Measurements from ENCODE around the gene OR56B4. TPM values are rescaled to one million over a fixed set of nuclear protein-coding genes. Genes with fewer than 3 reads are reported as not detected.
"Not testable (repeated sequence)": the region's sequence is repeated elsewhere in the genome, so short reads cannot be mapped to it uniquely, and the experiment has no call there.

The OR56B4 gene
- total and polyA plus RNA-seq, 8 donors = not detected

DNA sequence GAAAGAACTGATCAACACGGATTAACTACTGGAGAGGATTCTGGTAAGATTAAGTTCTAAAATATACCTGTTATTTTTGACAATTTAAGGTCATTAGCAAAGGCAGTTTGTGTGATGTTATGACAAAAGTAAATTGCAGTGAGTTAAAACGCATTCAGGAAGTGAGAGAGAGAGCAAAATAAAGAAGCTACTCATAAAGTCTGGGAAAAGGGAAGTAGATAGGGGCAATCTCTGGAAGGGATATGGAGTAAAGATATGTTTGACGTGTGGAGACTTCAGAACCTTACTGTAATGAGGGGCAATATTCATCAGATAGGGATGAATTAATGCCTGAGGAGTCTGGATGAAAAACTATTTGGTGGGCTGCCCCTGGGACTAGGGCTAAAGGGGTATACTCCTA, 16.8 kb downstream of the OR56B4 start:
- DNase-seq (no peak), FAIRE-seq (no peak), ATAC-seq (no peak)
- TF ChIP-seq, protein P1, sequence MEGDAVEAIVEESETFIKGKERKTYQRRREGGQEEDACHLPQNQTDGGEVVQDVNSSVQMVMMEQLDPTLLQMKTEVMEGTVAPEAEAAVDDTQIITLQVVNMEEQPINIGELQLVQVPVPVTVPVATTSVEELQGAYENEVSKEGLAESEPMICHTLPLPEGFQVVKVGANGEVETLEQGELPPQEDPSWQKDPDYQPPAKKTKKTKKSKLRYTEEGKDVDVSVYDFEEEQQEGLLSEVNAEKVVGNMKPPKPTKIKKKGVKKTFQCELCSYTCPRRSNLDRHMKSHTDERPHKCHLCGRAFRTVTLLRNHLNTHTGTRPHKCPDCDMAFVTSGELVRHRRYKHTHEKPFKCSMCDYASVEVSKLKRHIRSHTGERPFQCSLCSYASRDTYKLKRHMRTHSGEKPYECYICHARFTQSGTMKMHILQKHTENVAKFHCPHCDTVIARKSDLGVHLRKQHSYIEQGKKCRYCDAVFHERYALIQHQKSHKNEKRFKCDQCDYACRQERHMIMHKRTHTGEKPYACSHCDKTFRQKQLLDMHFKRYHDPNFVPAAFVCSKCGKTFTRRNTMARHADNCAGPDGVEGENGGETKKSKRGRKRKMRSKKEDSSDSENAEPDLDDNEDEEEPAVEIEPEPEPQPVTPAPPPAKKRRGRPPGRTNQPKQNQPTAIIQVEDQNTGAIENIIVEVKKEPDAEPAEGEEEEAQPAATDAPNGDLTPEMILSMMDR (IDR thresholded peaks at IDR 0.05) = no peak
- no peak overlapping the region for H3K27ac ChIP-seq
- H3K4me3 ChIP-seq = no peak overlapping the region
- no peaks in the 10 kb centered on the region for H3K9me3 ChIP-seq
- no peaks in the 10 kb centered on the region for H3K4me1 ChIP-seq
- intact Hi-C loops (cut with DNase I) = no loop called here
- WGBS, 2 donors = 48 to 53% methylated on average over 3 of the region's 3 CpGs
- no peaks in the 10 kb centered on the region for H3K36me3 ChIP-seq
- no peaks in the 10 kb centered on the region for H3K27me3 ChIP-seq

DNA sequence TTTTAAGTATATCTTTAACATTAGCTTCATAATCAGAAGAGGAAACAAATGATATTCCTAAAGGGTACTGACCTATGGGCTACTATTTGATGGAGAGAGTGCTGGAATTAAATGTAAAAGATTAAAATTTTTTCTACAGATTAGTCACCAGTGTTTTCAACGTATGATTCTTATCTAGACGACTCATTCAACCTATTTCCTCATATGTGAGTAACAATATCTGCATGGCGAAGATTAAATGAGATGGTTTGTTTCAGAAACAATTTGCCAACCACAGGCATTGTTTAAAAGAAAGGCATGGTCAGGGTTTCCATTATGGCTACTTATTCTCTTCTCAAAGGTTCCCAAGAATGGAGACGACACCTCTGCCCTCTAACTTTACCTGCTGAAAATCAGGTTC, 20.4 kb downstream of the OR56B4 start:
- Histone ChIP-seq H3K27ac (no peak overlapping the region), H3K4me1 (no peaks in the 10 kb centered on the region), H3K36me3 (no peaks in the 10 kb centered on the region), H3K4me3 (no peak overlapping the region), H3K9me3 (no peaks in the 10 kb centered on the region), H3K27me3 (no peaks in the 10 kb centered on the region)
- FAIRE-seq (no peak), DNase-seq (no peak), ATAC-seq (no peak)
- intact Hi-C loops (cut with DNase I) = no loop called here
- TF ChIP-seq, protein P1 (IDR thresholded peaks at IDR 0.05) = no peak
- WGBS, 2 donors = 54 to 66% methylated on average over 4 of the region's 4 CpGs

DNA sequence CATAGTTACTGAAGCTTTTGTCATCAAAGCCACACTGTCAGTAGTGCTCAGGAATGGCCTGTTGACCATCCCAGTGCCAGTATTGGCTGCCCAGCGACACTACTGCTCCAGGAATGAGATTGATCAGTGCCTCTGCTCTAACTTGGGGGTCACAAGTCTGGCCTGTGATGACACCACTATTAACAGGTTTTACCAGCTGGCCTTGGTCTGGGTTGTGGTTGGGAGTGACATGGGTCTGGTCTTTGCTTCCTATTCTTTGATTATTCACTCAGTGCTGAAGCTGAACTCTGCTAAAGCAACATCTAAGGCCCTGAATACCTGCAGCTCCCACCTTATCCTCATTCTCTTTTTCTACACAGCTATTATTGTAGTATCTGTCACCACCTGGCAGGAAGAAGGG, 21.5 kb downstream of the OR56B4 start:
- H3K4me3 ChIP-seq = no peak overlapping the region
- no peak for ATAC-seq
- intact Hi-C loops (cut with DNase I) = no loop called here
- no peak for FAIRE-seq
- DNase-seq = no peak
- TF ChIP-seq, protein P1 (IDR thresholded peaks at IDR 0.05) = no peak
- no peak overlapping the region for H3K27ac ChIP-seq
- no peaks in the 10 kb centered on the region for H3K36me3 ChIP-seq
- no peaks in the 10 kb centered on the region for H3K27me3 ChIP-seq
- 86 to 95% methylated on average over 1 of the region's 1 CpG for WGBS, 2 donors
- H3K4me1 ChIP-seq = no peaks in the 10 kb centered on the region
- H3K9me3 ChIP-seq = no peaks in the 10 kb centered on the region

DNA sequence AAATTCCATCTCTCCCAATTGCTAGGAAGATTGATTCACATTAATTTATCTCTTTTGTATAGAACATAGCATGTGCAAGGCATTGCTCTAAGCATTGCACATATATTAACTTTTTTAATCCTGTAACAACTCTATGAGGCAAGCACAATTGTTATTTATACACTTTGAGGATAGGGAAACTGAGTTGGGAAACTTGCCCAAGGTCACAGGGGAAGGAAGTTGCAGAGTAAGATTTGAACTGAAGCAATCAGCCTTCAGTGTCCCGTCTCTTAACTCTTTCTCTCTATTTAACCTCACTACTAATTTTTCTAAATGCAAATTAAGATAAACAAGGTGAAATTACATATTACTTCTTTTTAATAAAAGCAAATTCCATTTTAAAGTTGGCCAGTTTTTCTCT, 22.2 kb downstream of the OR56B4 start:
- DNase-seq = no peak
- H3K27ac ChIP-seq = no peak overlapping the region
- no peak for FAIRE-seq
- no peaks in the 10 kb centered on the region for H3K4me1 ChIP-seq
- no peaks in the 10 kb centered on the region for H3K27me3 ChIP-seq
- no peaks in the 10 kb centered on the region for H3K9me3 ChIP-seq
- no peak for ATAC-seq
- intact Hi-C loops (cut with DNase I) = no loop called here
- no peak overlapping the region for H3K4me3 ChIP-seq
- TF ChIP-seq, protein P1 (IDR thresholded peaks at IDR 0.05) = no peak
- no peaks in the 10 kb centered on the region for H3K36me3 ChIP-seq
- WGBS, 2 donors = 38 to 50% methylated on average over 1 of the region's 1 CpG

DNA sequence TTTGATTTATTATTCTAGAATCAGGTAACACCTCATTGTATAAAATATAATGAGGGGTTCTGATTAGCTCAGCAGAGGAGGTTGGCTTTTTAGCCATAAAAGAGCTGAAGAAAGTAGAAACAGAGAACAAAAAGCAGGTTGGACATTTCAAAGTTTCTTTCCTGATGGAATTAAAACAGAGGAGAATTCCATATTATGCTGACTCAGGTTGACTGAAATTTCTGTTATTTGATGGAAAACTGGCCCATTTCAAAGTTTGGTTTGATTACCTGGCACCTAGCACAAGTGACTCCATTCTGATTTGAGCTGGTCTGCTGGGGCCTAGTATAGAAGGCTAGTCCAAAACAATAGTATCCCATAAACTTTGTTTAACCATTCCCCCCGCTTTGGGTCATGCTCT, 24.9 kb downstream of the OR56B4 start:
- intact Hi-C loops (cut with DNase I) = no loop called here
- FAIRE-seq = no peak
- no peaks in the 10 kb centered on the region for H3K4me1 ChIP-seq

DNA sequence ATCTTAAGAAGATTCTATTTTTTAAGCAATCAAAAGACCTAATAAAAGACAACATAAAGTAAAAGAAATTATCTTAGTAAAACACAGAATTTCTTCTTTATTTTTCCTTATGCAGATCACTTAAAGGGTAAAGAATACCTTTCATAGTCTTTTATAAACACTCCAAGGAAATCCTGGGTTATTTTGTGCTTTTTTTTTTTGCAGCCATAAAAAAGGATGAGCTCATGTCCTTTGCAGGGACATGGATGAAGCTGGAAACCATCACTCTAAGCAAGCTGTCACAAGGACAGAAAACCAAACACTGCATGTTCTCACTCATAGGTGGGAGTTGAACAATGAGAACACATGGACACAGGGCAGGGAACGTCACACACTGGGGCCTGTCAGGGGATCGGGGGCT, 28.5 kb downstream of the OR56B4 start:
- H3K27me3 ChIP-seq; FAIRE-seq; ATAC-seq; H3K9me3 ChIP-seq; H3K27ac ChIP-seq; H3K36me3 ChIP-seq; H3K4me3 ChIP-seq; DNase-seq; intact Hi-C loops (cut with DNase I); H3K4me1 ChIP-seq: not testable (repeated sequence)
- WGBS, 2 donors = 44 to 58% methylated on average over 2 of the region's 2 CpGs

More for the DNA sequence above, 24.9 kb downstream of the OR56B4 start:
- Histone ChIP-seq H3K4me3 (no peak overlapping the region), H3K9me3 (no peaks in the 10 kb centered on the region), H3K36me3 (no peaks in the 10 kb centered on the region), H3K27ac (no peak overlapping the region), H3K27me3 (no peaks in the 10 kb centered on the region)
- 90 to 92% methylated on average over 1 of the region's 1 CpG for WGBS, 2 donors
- TF ChIP-seq, protein P1 (IDR thresholded peaks at IDR 0.05) = no peak
- ATAC-seq (no peak), DNase-seq (no peak)
